ENCODE data around the gene IL11. TPM values are rescaled to one million over a fixed set of nuclear protein-coding genes. Genes with fewer than 3 reads are reported as not detected.
A peak's percentile ranks its signal among the peaks of the same experiment; 100 is the strongest.
"Not testable (repeated sequence)": the region's sequence is repeated elsewhere in the genome, so short reads cannot be mapped to it uniquely, and the experiment has no call there.

Gene IL11
- total RNA-seq, 4 donors from 2014 or later = 1.6 TPM; not detected in 3

- H3K9me3 ChIP-seq = no peaks in the 10 kb centered on the region
- no peak for DNase-seq
- H3K4me3 ChIP-seq = peak overlapping the region; percentile 29 to 90
- no peaks in the 10 kb centered on the region for H3K27me3 ChIP-seq
- H3K27ac ChIP-seq = peak overlapping the region; percentile 95 to 98
- H3K36me3 ChIP-seq = no peaks in the 10 kb centered on the region
- intact Hi-C loops (cut with DNase I; ENCODE audit: low total_unique reads) = no loop called here
- peaks cover 0 to 7% of the 10 kb centered on the region in 2 donors for H3K4me1 ChIP-seq
- TF ChIP-seq CTCF (IDR thresholded peaks at IDR 0.05) = no peak
These were observed 38.2 kb upstream of the IL11 start for GRCh38 chr19:55408533-55408872.

- Histone ChIP-seq H3K27me3 (no peaks in the 10 kb centered on the region), H3K4me3 (peak overlapping the region; percentile 90 to 93), H3K9me3 (no peaks in the 10 kb centered on the region), H3K27ac (peak overlapping the region; percentile 95 to 98), H3K36me3 (no peaks in the 10 kb centered on the region), H3K4me1 (peaks cover 0 to 7% of the 10 kb centered on the region in 2 donors)
- TF ChIP-seq CTCF (IDR thresholded peaks at IDR 0.05) (peak in 1 of 4 experiments; percentile 6), POLR2A (IDR thresholded peaks at IDR 0.05) (no peak)
- intact Hi-C loops (cut with DNase I; ENCODE audit: low total_unique reads) = no loop called here
- peak; percentile 98 for DNase-seq
These were observed 37.7 kb upstream of the IL11 start for GRCh38 chr19:55407800-55408532.

- intact Hi-C loops (cut with DNase I; ENCODE audit: low total_unique reads) = not testable (repeated sequence)
These were observed 37.2 kb upstream of the IL11 start, which contains the start of gene UBE2S for GRCh38 chr19:55407550-55407799. TSS of gene UBE2S (minus strand) at chr19:55407788. CDS start at chr19:55407589, 199 bp downstream.

GRCh38 chr19:55406826-55407549, 36.7 kb upstream of the IL11 start:
- H3K27ac ChIP-seq = peak overlapping the region; percentile 95 to 98
- no peaks in the 10 kb centered on the region for H3K27me3 ChIP-seq
- no peaks in the 10 kb centered on the region for H3K36me3 ChIP-seq
- H3K4me1 ChIP-seq = peaks cover 0 to 7% of the 10 kb centered on the region in 2 donors
- no peaks in the 10 kb centered on the region for H3K9me3 ChIP-seq
- H3K4me3 ChIP-seq = peak overlapping the region; percentile 90 to 93
- DNase-seq = peak in 1 of 2 donors; percentile 40
- TF ChIP-seq POLR2A (IDR thresholded peaks at IDR 0.05) (no peak), CTCF (IDR thresholded peaks at IDR 0.05) (no peak)
- intact Hi-C loops (cut with DNase I; ENCODE audit: low total_unique reads) = no loop called here

More at GRCh38 chr19:55407550-55407799, 37.2 kb upstream of the IL11 start, which contains the start of gene UBE2S:
- TF ChIP-seq CTCF (IDR thresholded peaks at IDR 0.05) = peak in 1 of 4 experiments; percentile 18
- TF ChIP-seq POLR2A (IDR thresholded peaks at IDR 0.05) = peak; percentile 95 to 99
- Histone ChIP-seq H3K27ac (peak within 1 kb of the TSS; percentile 95 to 98), H3K4me3 (peak within 1 kb of the TSS; percentile 90 to 93)
- not testable (repeated sequence) for H3K27me3 ChIP-seq, H3K36me3 ChIP-seq, H3K9me3 ChIP-seq, DNase-seq, H3K4me1 ChIP-seq
